WERI-Rb-1 (cell line): ENCODE measurements around the gene ACTN4.

Source experiments
- DNase-seq: peaks from one replicate; pipeline ENCODE4 v3.0.0-alpha.2; 2020
- H3K27ac ChIP-seq: fragments of 250-450 bp; sonication (Bioruptor Pico); 2 replicates; pipeline ENCODE4 v1.5.1; 2020; ENCODE audit warnings: mild to moderate bottlenecking, moderate library complexity
- H3K27me3 ChIP-seq: fragments of 250-450 bp; sonication (Bioruptor Pico); 2 replicates; pipeline ENCODE4 v1.5.1; 2021; ENCODE audit warnings: mild to moderate bottlenecking, low read depth, moderate library complexity; ENCODE audit not compliant: insufficient read depth, severe bottlenecking
- H3K36me3 ChIP-seq: fragments of 250-450 bp; sonication (Bioruptor Pico); 2 replicates; pipeline ENCODE4 v1.5.1; 2020; ENCODE audit warnings: mild to moderate bottlenecking, moderate library complexity
- H3K4me3 ChIP-seq: 2 replicates; pipeline ENCODE4 v1.5.1; 2011; ENCODE audit warnings: low read depth, mild to moderate bottlenecking, control low read depth, low read length
- H3K9me3 ChIP-seq: fragments of 250-450 bp; sonication (Bioruptor Pico); 2 replicates; pipeline ENCODE4 v1.5.1; 2021; ENCODE audit warnings: mild to moderate bottlenecking, moderate library complexity; ENCODE audit not compliant: severe bottlenecking
- CTCF ChIP-seq: IDR thresholded peaks from 2 replicates; pipeline ENCODE4 v1.5.1; 2011; ENCODE audit warnings: low read depth, mild to moderate bottlenecking, control low read depth, inconsistent platforms, low read length

The ACTN4 gene

GRCh38 chr19:38650172-38650775 lies 2.8 kb downstream of the ACTN4 start:
- H3K36me3 ChIP-seq = peaks cover 20% of the 10 kb centered on the region
- DNase-seq = peak; percentile 28

DNA sequence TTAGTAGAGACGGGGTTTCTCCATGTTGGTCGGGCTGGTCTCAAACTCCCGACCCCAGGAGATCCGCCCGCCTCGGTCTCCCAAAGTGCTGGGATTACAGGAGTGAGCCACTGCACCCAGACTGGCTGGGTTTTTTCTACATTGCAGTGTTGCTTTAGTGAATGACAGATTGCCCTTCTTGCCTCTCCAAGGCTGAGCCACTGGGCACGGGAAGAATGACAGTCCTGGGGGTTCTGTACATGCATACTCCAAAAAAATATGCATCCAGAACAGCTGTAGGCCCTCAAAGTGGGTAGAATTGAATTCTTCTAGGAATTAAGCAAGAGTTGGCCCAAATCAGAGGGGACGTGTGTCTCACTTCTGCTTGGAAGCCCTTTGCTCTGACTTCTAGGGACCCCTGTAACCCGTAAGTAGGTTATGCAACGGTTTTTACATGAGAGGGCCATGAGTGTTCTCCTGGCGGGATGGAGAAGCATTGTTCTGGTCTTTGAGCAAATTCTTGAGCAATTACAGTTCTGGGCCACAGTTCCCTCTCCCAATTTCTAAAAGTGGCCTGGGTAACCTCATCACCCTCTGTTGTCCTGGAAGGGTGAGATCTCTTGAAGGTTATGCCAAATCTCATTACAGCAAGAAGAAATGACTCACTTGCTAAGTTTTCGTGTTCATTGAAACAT lies 3.6 kb downstream of the ACTN4 start:
- Histone ChIP-seq H3K36me3 (peaks cover 28% of the 10 kb centered on the region), H3K4me3 (peak overlapping the region; percentile 80), H3K27ac (peak overlapping the region; percentile 80), H3K27me3 (no peaks in the 10 kb centered on the region), H3K9me3 (no peaks in the 10 kb centered on the region)
- DNase-seq = no peak
- no peak for TF ChIP-seq CTCF

More at GRCh38 chr19:38650172-38650775, 2.8 kb downstream of the ACTN4 start:
- Histone ChIP-seq H3K9me3 (no peaks in the 10 kb centered on the region), H3K27me3 (no peaks in the 10 kb centered on the region), H3K4me3 (peak overlapping the region; percentile 80), H3K27ac (peak overlapping the region; percentile 80)
- TF ChIP-seq CTCF = no peak

- Histone ChIP-seq H3K9me3 (no peaks in the 10 kb centered on the region), H3K36me3 (peaks cover 47% of the 10 kb centered on the region), H3K4me3 (peak overlapping the region; percentile 9), H3K27me3 (no peaks in the 10 kb centered on the region), H3K27ac (peak overlapping the region; percentile 80)
- peak; percentile 63 for DNase-seq
- no peak for TF ChIP-seq CTCF
Observed at GRCh38 chr19:38653028-38653571, 5.7 kb downstream of the ACTN4 start.

- no peak overlapping the region; the same call in 1 of the 2 replicates for H3K4me3 ChIP-seq
Observed at GRCh38 chr19:38654628-38655055, 7.2 kb downstream of the ACTN4 start.

GRCh38 chr19:38655148-38655824 lies 7.8 kb downstream of the ACTN4 start:
- no peak overlapping the region for H3K4me3 ChIP-seq
- TF ChIP-seq CTCF = no peak
- no peak for DNase-seq
- no peaks in the 10 kb centered on the region for H3K9me3 ChIP-seq
- peak overlapping the region; percentile 80 for H3K27ac ChIP-seq
- no peaks in the 10 kb centered on the region for H3K27me3 ChIP-seq
- H3K36me3 ChIP-seq = peaks cover 61% of the 10 kb centered on the region

More at GRCh38 chr19:38654628-38655055, 7.2 kb downstream of the ACTN4 start:
- TF ChIP-seq CTCF = no peak
- Histone ChIP-seq H3K9me3 (no peaks in the 10 kb centered on the region), H3K36me3 (peaks cover 58% of the 10 kb centered on the region), H3K27me3 (no peaks in the 10 kb centered on the region), H3K27ac (peak overlapping the region; percentile 80)
- peak; percentile 66 for DNase-seq
